ENCODE data around the gene C9orf57.
"Not testable (repeated sequence)": the region's sequence is repeated elsewhere in the genome, so short reads cannot be mapped to it uniquely, and the experiment has no call there.

Gene C9orf57, protein sequence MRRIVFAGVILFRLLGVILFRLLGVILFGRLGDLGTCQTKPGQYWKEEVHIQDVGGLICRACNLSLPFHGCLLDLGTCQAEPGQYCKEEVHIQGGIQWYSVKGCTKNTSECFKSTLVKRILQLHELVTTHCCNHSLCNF

GRCh38 chr9:72060513-72060912 is at the start of gene C9orf57:
C9orf57 (minus strand) TSS chr9:72060613; CDS start chr9:72059331, 1,282 bp downstream.
- DNase-seq = no peak

DNA sequence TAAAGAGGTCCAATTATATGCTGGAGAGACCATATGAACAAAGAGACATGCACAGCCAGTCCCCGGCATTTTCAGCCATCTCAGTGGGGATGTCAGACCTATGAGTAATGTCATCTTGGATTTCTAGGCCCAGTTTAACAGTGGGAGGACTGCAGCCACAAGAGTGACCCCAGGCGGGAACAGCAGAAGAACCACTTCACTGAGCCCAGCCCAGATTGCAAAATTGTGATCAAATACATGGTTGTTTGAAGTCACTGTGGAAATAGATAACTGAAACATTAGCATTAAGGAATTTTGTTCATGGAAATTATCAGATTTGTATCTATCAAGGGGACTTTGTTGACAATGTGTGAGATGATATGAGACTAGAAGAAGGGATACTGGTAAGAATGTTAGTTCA is 42.1 kb upstream of the C9orf57 start:
- no peak for DNase-seq

GRCh38 chr9:72095520-72095919 is 35.1 kb upstream of the C9orf57 start:
- DNase-seq = not testable (repeated sequence)

- DNase-seq = no peak
These were observed 32.4 kb upstream of the C9orf57 start for GRCh38 chr9:72092820-72093219.

GRCh38 chr9:72089451-72090130 is 29.2 kb upstream of the C9orf57 start:
- DNase-seq = no peak

DNA sequence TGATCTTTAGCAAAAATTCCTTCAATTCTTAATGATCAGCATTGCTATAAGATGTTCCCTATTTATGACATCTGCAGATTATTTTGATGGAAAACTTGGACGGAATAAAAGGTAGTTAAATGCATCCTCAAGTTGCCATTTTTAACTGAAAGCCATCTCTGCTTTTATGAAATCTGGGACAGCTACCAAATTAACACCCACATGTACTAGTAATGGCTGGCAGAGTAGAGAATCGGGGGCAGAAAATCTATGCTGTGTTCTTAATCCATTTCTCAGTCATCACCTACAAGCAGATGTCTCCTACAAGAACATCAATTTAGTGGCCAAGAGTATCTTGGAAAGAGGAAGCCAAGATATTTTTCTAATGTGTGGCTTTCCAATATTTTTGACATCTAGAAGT is 22.1 kb upstream of the C9orf57 start:
- no peak for DNase-seq

DNA sequence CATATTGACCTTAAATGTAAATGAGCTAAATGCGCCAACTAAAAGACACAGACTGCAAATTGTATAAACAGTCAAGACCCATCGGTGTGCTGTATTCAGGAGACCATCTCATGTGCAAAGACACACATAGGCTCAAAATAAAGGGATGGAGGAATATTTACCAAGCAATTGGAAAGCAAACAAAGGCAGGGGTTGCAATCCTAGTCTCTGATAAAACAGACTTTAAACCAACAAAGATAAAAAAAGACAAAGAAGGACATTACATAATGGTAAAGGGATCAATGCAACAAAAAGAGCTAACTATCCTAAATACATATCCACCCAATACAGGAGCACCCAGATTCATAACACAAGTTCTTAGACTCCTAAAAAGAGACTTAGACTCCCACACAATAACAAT is 14.3 kb upstream of the C9orf57 start:
- not testable (repeated sequence) for DNase-seq

DNA sequence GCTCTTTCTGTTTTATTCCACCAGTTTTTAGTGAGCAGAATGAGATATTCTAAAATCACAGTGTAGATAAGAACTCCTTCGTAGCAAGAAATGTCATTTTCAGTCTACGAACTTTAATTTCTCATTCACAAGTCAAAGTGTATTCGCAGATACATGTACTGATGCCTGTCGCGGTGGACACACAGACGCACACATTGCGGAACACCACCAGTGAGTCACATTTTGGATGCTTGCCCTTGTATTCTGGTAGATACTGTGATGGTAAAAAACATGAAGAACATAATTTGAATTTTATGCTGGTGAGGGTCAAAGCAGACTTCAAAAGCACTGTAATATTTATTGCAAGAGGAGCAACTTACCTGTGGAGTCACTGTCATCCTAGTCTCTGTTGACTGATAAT is 4.7 kb upstream of the C9orf57 start:
- DNase-seq = no peak

DNA sequence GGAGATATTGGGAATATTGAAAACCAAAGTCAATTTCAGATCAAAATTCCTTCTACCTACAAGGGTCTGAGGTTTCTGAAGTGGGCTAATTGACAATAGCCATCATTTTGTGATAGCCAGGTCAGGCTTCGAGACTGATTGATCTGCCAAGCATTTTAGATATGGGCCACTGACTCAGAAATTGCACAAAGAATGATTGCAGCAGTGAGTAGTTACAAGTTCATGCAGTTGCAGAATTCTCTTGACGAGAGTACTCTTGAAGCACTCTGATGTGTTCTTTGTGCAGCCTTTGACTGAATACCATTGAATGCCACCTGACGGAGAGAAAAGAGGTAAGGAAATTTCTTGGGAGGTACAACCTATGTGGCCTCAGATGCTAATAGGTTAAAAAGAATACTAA is 8.3 kb downstream of the C9orf57 start:
- no peak for DNase-seq

DNA sequence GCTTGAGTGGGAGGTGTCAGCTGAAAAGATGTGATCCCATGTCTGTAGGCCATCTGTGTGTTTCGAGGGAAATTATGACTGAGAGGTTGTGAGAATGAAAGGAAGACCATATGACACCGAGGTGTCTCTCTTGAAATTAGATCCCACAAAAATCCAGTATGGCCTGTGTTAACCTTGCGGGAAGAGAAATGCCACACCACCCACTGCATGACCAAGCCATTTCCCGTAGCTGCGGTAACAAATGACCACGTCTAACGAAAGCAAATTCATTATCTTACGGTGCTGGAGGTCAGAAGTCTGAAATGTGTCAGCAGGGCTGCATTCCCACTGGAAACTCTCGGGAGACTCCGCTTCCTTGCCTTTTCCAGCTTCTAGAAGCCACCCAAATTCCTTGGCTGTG is 11.6 kb downstream of the C9orf57 start:
- DNase-seq = no peak

- no peak for DNase-seq
These were observed 13.6 kb downstream of the C9orf57 start for GRCh38 chr9:72046630-72047456.

DNA sequence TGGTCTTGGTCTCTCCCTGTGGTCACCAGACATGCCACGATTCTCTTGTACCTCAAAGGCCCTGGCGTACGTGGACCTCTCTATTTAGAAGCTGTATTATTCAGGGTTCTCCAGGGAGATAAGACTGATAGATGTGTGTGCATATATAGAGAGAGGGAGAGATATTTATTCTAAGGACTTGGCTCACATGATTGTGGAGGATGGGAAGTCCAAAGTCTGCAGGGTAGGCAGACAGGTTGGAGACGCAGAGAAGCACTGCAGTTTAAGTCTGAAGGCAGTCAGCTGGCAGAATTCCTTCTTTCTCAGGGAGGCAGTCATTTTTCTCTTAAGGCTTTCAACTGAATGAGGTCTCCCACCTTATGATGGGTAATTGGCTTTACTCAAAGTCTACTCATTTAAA is 16.3 kb downstream of the C9orf57 start:
- DNase-seq = no peak

- no peak for DNase-seq
These were observed 16.8 kb downstream of the C9orf57 start for GRCh38 chr9:72043576-72043975.

DNA sequence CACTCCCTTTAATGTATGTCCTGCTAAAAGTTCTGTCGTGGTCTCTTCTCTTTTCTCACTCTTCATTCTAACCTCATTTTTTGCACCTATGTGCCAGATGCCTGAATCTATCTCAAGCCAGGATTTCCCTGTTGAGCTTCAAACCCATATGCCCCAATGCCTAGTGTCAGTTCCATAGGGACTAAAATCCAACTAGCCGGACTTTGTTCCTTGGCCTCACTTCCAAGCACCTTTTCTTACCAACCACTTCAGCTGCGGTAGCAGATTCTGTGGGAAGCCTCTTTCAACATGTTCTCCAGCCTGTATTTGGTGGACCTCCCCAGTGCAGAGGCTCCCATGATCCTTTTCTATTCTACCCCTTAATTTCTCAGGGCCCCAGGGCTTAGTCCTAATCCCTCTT is 17.5 kb downstream of the C9orf57 start:
- DNase-seq = no peak

DNA sequence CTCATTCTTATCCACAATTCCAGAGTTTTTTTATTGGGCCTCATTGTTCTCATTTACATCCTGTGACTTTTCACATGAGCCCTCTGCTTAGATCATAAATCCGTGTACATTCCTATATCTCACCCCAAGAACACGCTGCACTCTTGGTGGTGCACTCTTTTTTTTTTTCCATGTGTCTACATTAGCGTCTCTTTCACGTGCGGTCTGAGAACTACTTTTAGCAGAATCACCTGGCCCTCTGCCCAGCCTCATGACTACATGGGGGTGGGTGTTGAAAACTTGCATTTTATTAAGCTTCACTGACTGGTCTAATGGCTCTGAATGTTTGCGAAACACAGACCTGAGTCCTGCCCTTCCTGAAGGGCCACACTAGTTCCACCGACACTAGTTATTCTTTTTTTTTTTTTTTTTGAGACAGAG is 18.6 kb downstream of the C9orf57 start:
- no peak for DNase-seq

DNA sequence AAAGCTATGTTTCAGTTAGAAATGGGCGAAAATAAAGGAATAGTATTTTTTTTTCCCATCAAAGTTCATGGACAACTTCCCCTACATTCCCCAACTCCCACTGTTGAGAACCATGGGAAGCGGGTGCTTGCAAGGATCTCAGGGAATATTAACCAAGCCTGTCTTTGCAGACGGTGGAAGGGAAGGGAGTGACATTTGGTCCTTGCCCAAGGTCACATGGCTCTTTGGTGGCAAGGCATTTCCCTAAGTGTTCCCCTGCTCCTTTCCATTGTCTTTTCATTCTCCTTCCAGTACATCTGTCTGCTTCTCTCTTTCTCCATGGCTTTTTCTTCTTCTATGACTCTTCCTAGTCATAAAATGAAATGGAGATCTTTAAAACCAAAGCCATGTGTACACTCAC is 19.0 kb downstream of the C9orf57 start:
- no peak for DNase-seq

GRCh38 chr9:72039532-72039931 is 20.9 kb downstream of the C9orf57 start:
- DNase-seq = no peak

GRCh38 chr9:72038890-72039410 is 21.5 kb downstream of the C9orf57 start:
- peak; percentile 74 to 76 for DNase-seq

DNA sequence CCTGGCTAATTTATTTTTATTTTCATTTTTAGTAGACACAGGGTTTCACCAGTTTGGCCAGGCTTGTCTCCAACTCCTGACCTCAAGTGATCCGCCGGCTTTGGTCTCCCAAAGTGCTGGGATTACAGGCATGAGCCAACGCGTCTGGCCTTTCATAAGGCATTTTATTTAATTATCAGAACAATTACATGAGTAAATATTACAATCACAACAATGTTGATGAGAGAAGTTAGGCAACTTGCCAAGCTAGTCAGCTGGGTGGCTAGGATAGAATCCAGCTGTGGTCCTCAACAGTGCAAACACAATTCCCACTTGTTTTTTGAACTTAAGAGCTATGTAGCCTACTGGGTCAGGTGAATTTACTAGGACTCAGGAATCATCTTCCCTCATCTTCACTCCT is 22.0 kb downstream of the C9orf57 start:
- no peak for DNase-seq

- no peak for DNase-seq
These were observed 22.8 kb downstream of the C9orf57 start for GRCh38 chr9:72037571-72037970.

DNA sequence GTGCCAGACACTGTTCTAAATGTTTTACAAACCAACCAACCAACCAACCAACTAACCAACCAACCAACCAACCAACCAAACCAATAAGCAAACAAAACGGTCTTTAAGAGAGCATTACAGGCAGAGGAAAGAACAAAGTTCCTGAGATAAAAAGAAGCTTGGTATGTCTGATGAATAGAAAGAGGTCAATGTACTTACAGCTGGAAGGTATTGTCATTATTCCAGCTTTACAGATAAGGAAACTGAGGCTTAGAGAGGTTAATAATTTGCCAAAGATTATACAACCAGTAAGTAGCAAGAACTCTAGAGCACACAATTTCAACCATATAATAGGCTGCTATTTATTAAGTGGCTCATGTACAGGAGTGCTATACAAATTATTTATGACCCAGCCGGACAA is 29.6 kb downstream of the C9orf57 start:
- DNase-seq = no peak

DNA sequence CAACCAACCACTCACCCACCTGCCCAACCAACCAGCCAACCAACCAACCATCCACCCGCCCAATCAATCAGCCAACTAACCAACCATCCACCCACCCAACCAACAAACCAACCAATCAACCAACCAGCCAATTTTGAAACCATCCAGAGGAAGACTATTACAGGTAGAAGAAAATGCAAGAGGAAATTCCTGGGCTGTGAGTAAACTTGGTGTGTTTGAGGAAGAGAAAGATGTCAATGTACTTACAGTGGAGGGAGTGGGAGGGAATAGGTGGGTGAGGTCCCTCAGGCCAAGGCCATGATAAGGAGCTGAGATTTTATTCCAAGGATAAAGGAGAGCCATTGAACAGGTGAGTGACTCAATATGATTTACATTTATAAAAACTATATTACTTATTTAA is 30.4 kb downstream of the C9orf57 start:
- DNase-seq = no peak

DNA sequence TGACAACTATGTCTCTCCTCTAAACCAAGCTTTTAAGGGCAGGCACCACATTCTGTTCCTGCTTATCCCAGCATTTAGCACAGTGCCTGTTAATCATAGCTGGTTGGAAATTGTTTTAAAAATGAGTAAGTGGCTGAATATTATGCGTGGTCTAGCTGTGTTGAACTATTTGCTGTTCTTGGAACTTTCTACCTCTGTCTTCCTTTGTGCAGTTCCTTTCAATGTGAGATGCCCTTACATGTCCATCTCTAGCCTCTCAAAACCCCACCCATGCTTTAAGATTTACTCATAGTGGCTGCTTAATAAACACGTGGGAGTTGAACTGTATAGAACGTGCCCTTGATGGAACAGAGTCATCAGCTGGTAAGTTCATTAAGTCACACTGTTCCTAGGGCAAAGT is 34.5 kb downstream of the C9orf57 start:
- DNase-seq = no peak

- no peak for DNase-seq
These were observed 36.8 kb downstream of the C9orf57 start for GRCh38 chr9:72023596-72023995.

All from stimulated activated CD4-positive, alpha-beta T cell treated with anti-CD3 and anti-CD28 coated beads, Interleukin-2, amount 100 ng/mL, for 24 hours (primary cell).